ENCODE results near the gene DERL2. TPM values are rescaled to one million over a fixed set of nuclear protein-coding genes. Genes with fewer than 3 reads are reported as not detected.

DERL2 gene
- total RNA-seq, 1 donor = 31.5 TPM

GRCh38 chr17:5532581-5532980 is 46.6 kb upstream of the DERL2 start:
- no peaks in the 10 kb centered on the region for H3K27me3 ChIP-seq (ENCODE audit: insufficient read depth, low read length)
- DNase-seq (ENCODE audit: insufficient read length, low spot score, missing footprints) = no peak
- H3K4me2 ChIP-seq (ENCODE audit: insufficient read depth, low read length) = no peak overlapping the region

GRCh38 chr17:5531085-5531418 is 45.1 kb upstream of the DERL2 start:
- Histone ChIP-seq H3K27me3 (ENCODE audit: insufficient read depth, low read length) (no peaks in the 10 kb centered on the region), H3K4me2 (ENCODE audit: insufficient read depth, low read length) (no peak overlapping the region), H3K9me3 (ENCODE audit: low read depth, low read length) (no peaks in the 10 kb centered on the region), H4K20me1 (ENCODE audit: insufficient read depth, low read length) (no peaks in the 10 kb centered on the region), H3K4me3 (ENCODE audit: insufficient read depth, low read length) (no peak overlapping the region), H3K27ac (ENCODE audit: low read depth, low read length) (no peak overlapping the region), H3K79me2 (ENCODE audit: insufficient read depth, low read length) (no peaks in the 10 kb centered on the region), H2AFZ (ENCODE audit: low read length) (no peak overlapping the region), H3K36me3 (ENCODE audit: insufficient read depth, low read length) (peaks cover 65% of the 10 kb centered on the region), H3K4me1 (ENCODE audit: insufficient read depth, low read length) (peaks cover 15% of the 10 kb centered on the region)
- no peak for DNase-seq (ENCODE audit: insufficient read length, low spot score, missing footprints)
- TF ChIP-seq CTCF (IDR thresholded peaks at IDR 0.05; ENCODE audit: extremely low read depth, low read depth, low read length) = no peak

More at GRCh38 chr17:5532581-5532980, 46.6 kb upstream of the DERL2 start:
- Histone ChIP-seq H3K36me3 (ENCODE audit: insufficient read depth, low read length) (peaks cover 68% of the 10 kb centered on the region), H3K79me2 (ENCODE audit: insufficient read depth, low read length) (no peaks in the 10 kb centered on the region), H3K27ac (ENCODE audit: low read depth, low read length) (no peak overlapping the region), H3K9me3 (ENCODE audit: low read depth, low read length) (no peaks in the 10 kb centered on the region), H3K4me3 (ENCODE audit: insufficient read depth, low read length) (no peak overlapping the region), H2AFZ (ENCODE audit: low read length) (no peak overlapping the region), H4K20me1 (ENCODE audit: insufficient read depth, low read length) (no peaks in the 10 kb centered on the region), H3K4me1 (ENCODE audit: insufficient read depth, low read length) (no peaks in the 10 kb centered on the region)
- TF ChIP-seq CTCF (IDR thresholded peaks at IDR 0.05; ENCODE audit: extremely low read depth, low read depth, low read length) = no peak

- H3K27me3 ChIP-seq (ENCODE audit: insufficient read depth, low read length) = no peaks in the 10 kb centered on the region
- H3K79me2 ChIP-seq (ENCODE audit: insufficient read depth, low read length) = no peaks in the 10 kb centered on the region
- peaks cover 66% of the 10 kb centered on the region for H3K36me3 ChIP-seq (ENCODE audit: insufficient read depth, low read length)
- peaks cover 15% of the 10 kb centered on the region for H3K4me1 ChIP-seq (ENCODE audit: insufficient read depth, low read length)
- no peak overlapping the region for H3K4me3 ChIP-seq (ENCODE audit: insufficient read depth, low read length)
- H2AFZ ChIP-seq (ENCODE audit: low read length) = no peak overlapping the region
- no peak overlapping the region for H3K27ac ChIP-seq (ENCODE audit: low read depth, low read length)
- no peaks in the 10 kb centered on the region for H3K9me3 ChIP-seq (ENCODE audit: low read depth, low read length)
- H4K20me1 ChIP-seq (ENCODE audit: insufficient read depth, low read length) = no peaks in the 10 kb centered on the region
- TF ChIP-seq CTCF (IDR thresholded peaks at IDR 0.05; ENCODE audit: extremely low read depth, low read depth, low read length) = no peak
- no peak overlapping the region for H3K4me2 ChIP-seq (ENCODE audit: insufficient read depth, low read length)
- DNase-seq (ENCODE audit: insufficient read length, low spot score, missing footprints) = no peak
Measured at GRCh38 chr17:5530265-5531084, 44.5 kb upstream of the DERL2 start.

GRCh38 chr17:5527601-5528250 is 41.7 kb upstream of the DERL2 start:
- Histone ChIP-seq H3K36me3 (ENCODE audit: insufficient read depth, low read length) (peaks cover 73% of the 10 kb centered on the region), H2AFZ (ENCODE audit: low read length) (no peak overlapping the region), H4K20me1 (ENCODE audit: insufficient read depth, low read length) (no peaks in the 10 kb centered on the region), H3K27ac (ENCODE audit: low read depth, low read length) (peak overlapping the region; percentile 98), H3K4me2 (ENCODE audit: insufficient read depth, low read length) (no peak overlapping the region), H3K79me2 (ENCODE audit: insufficient read depth, low read length) (no peaks in the 10 kb centered on the region), H3K9me3 (ENCODE audit: low read depth, low read length) (no peaks in the 10 kb centered on the region), H3K27me3 (ENCODE audit: insufficient read depth, low read length) (no peaks in the 10 kb centered on the region), H3K4me3 (ENCODE audit: insufficient read depth, low read length) (no peak overlapping the region), H3K4me1 (ENCODE audit: insufficient read depth, low read length) (peaks cover 15% of the 10 kb centered on the region)
- DNase-seq (ENCODE audit: insufficient read length, low spot score, missing footprints) = no peak
- no peak for TF ChIP-seq CTCF (IDR thresholded peaks at IDR 0.05; ENCODE audit: extremely low read depth, low read depth, low read length)
